ENCODE measurements around the gene B3GALNT1. TPM values are rescaled to one million over a fixed set of nuclear protein-coding genes. Genes with fewer than 3 reads are reported as not detected.

The B3GALNT1 gene
- total RNA-seq, 4 donors from 2014 or later: 22.3 to 42.2 (median 30.2) TPM

DNA sequence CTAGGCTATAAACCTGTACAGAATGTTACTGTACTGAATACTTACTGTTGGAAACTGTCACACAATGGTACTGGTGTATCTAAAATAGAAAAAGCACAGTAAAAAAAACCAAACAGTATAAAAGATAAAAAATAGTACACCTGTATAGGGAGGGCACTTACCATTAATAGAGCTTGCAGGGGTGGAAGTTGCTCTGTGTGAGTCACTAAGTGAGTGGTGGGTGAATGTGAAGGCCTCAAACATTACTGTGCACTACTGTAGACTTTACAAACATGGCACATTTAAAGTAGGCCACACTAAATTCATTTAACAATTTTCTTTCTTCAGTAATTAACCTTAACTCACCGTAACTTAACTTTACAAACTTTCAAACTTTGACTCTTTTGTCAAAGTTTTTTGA is 22.0 kb downstream of the B3GALNT1 start:
- Histone ChIP-seq H3K4me3 (replicated peaks in 1 of 3) (no peak overlapping the region), H3K9me3 (no peaks in the 10 kb centered on the region), H3K36me3 (peaks cover 0 to 9% of the 10 kb centered on the region in 2 donors), H3K27ac (no peak overlapping the region), H3K27me3 (no peaks in the 10 kb centered on the region), H3K4me1 (peaks cover 0 to 8% of the 10 kb centered on the region in 2 donors)
- no peak for TF ChIP-seq POLR2A (IDR thresholded peaks at IDR 0.05)
- TF ChIP-seq, protein P1, sequence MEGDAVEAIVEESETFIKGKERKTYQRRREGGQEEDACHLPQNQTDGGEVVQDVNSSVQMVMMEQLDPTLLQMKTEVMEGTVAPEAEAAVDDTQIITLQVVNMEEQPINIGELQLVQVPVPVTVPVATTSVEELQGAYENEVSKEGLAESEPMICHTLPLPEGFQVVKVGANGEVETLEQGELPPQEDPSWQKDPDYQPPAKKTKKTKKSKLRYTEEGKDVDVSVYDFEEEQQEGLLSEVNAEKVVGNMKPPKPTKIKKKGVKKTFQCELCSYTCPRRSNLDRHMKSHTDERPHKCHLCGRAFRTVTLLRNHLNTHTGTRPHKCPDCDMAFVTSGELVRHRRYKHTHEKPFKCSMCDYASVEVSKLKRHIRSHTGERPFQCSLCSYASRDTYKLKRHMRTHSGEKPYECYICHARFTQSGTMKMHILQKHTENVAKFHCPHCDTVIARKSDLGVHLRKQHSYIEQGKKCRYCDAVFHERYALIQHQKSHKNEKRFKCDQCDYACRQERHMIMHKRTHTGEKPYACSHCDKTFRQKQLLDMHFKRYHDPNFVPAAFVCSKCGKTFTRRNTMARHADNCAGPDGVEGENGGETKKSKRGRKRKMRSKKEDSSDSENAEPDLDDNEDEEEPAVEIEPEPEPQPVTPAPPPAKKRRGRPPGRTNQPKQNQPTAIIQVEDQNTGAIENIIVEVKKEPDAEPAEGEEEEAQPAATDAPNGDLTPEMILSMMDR (IDR thresholded peaks at IDR 0.05): no peak
- intact Hi-C loops (cut with DNase I): no loop called here
- DNase-seq: no peak
- 96 to 100% methylated on average over 1 of the region's 1 CpG for WGBS, 2 donors

DNA sequence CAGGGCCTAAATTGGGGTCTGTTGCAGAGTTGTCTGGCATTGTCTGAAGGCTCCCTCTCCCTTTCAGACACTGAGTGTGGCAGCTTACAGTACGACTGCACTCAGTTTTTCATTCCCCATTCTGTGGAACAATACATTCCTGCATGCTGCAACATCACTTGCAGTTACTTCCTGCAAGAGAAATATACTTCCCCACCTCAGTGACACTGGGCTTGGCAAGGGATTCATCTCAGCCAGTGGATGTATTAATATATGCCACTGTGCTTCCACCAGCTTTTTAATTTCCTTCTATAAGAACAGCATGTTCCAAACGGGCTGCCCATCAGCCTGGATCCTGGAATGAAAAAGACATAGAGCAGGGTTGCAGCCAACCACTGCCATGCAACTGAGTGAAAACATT is 23.1 kb downstream of the B3GALNT1 start:
- peaks cover 0 to 8% of the 10 kb centered on the region in 2 donors for H3K4me1 ChIP-seq
- no peak overlapping the region for H3K27ac ChIP-seq
- H3K36me3 ChIP-seq: peaks cover 0 to 9% of the 10 kb centered on the region in 2 donors
- no peak overlapping the region for H3K4me3 ChIP-seq (replicated peaks in 1 of 3)
- WGBS, 2 donors: 71 to 79% methylated on average over 2 of the region's 2 CpGs
- no peaks in the 10 kb centered on the region for H3K9me3 ChIP-seq
- intact Hi-C loops (cut with DNase I): no loop called here
- no peak for DNase-seq
- no peaks in the 10 kb centered on the region for H3K27me3 ChIP-seq
- no peak for TF ChIP-seq POLR2A (IDR thresholded peaks at IDR 0.05)
- TF ChIP-seq, protein P1 (IDR thresholded peaks at IDR 0.05): no peak

DNA sequence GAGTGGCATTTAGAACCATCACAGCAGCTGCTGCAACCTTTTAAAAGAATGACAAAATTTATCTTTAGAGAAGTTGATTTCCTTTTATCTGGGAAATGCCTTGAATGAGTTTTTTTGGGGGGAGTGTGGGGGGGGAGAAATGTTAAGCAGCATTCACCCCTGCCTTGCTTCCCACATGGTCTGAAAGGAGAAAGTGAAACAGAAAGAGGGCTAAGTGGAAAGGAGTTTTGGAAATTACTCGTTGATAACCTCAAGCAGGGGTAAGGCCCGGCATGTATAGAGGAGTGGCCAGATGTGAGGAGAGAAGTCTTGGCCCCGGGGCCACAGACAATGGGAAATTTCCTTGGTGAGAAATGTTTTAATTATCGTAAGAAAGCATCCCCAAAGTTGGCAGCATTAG is 23.5 kb downstream of the B3GALNT1 start:
- Histone ChIP-seq H3K27me3 (no peaks in the 10 kb centered on the region), H3K27ac (no peak overlapping the region), H3K4me1 (peaks cover 0 to 8% of the 10 kb centered on the region in 2 donors), H3K9me3 (no peaks in the 10 kb centered on the region), H3K4me3 (replicated peaks in 1 of 3) (no peak overlapping the region), H3K36me3 (peaks cover 0 to 9% of the 10 kb centered on the region in 2 donors)
- WGBS, 2 donors: 54 to 60% methylated on average over 4 of the region's 4 CpGs
- TF ChIP-seq POLR2A (IDR thresholded peaks at IDR 0.05): no peak
- TF ChIP-seq, protein P1 (IDR thresholded peaks at IDR 0.05): no peak
- no peak for DNase-seq
- intact Hi-C loops (cut with DNase I): no loop called here

DNA sequence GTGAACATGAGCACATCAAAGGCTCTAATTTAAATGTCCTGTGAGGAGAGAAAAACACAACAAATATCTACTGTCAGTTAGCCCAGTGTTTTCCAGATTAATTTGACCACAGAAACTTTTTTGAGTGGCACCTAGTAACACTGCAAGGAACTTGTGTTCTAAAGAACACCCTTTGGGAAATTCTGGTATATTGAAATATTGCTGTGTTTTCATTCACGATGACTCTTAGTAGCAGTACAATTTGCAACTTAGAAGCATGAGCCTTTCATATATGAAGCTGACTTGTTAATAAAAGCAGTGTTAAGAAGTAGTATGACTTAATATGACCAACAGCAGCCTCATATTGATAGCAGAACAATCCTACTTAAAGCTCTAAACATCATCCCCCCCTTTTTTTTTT is 32.0 kb downstream of the B3GALNT1 start:
- peaks cover 28 to 36% of the 10 kb centered on the region in 2 donors for H3K4me1 ChIP-seq
- no peaks in the 10 kb centered on the region for H3K36me3 ChIP-seq
- H3K27ac ChIP-seq: no peak overlapping the region
- TF ChIP-seq, protein P1 (IDR thresholded peaks at IDR 0.05): no peak
- TF ChIP-seq POLR2A (IDR thresholded peaks at IDR 0.05): no peak
- WGBS, 2 donors: 93% methylated on average over 1 of the region's 1 CpG
- no peaks in the 10 kb centered on the region for H3K27me3 ChIP-seq
- intact Hi-C loops (cut with DNase I): no loop called here
- DNase-seq: no peak
- no peak overlapping the region for H3K4me3 ChIP-seq (replicated peaks in 1 of 3)
- no peaks in the 10 kb centered on the region for H3K9me3 ChIP-seq

DNA sequence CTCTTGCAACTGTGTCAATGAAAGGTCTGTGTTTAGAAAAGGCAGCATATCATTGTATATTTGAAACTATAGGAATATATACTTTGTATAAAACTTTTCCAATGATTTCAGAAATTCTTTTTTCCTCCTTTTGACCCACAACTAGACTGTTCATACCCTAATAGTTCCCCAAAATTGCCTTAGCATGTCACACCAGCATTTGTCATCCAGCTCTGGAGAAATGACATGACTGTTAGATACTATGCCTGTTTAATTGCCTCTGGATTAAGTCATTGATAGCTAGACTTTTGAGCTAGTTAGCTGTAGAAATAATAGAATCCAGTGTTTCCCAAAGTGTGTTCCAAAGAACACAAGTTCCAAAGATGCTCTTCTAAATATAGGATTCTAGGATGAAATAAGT is 32.4 kb downstream of the B3GALNT1 start:
- intact Hi-C loops (cut with DNase I): no loop called here

More for the DNA sequence above, 32.4 kb downstream of the B3GALNT1 start:
- Histone ChIP-seq H3K36me3 (no peaks in the 10 kb centered on the region), H3K9me3 (no peaks in the 10 kb centered on the region), H3K27ac (no peak overlapping the region), H3K27me3 (no peaks in the 10 kb centered on the region), H3K4me1 (peaks cover 28 to 36% of the 10 kb centered on the region in 2 donors), H3K4me3 (replicated peaks in 1 of 3) (no peak overlapping the region)
- DNase-seq: no peak
- TF ChIP-seq POLR2A (IDR thresholded peaks at IDR 0.05): no peak
- TF ChIP-seq, protein P1 (IDR thresholded peaks at IDR 0.05): no peak

All from thyroid gland (tissue), 4 donors.